H9 (cell line): ENCODE results near the gene ARID2. TPM values are rescaled to one million over a fixed set of nuclear protein-coding genes. Genes with fewer than 3 reads are reported as not detected.

Experiments
- DNase-seq: peaks from one replicate; pipeline ENCODE4 v3.0.0-alpha.2; 2017
- H2AFZ ChIP-seq: one replicate; pipeline ENCODE4 v1.6.1; 2013; ENCODE audit warnings: mild to moderate bottlenecking, low read length, control low read depth, moderate library complexity
- H2AK5ac ChIP-seq: 2 replicates; pipeline ENCODE4 v1.6.1; 2013; ENCODE audit warnings: low read length, control low read depth, mixed read lengths; ENCODE audit not compliant: insufficient read length
- H2BK120ac ChIP-seq: one replicate; pipeline ENCODE4 v1.6.1; 2013; ENCODE audit warnings: low read depth, mild to moderate bottlenecking, low read length, control low read depth, inconsistent platforms; ENCODE audit not compliant: poor library complexity, severe bottlenecking
- H2BK12ac ChIP-seq: 2 replicates; pipeline ENCODE4 v1.6.1; 2013; ENCODE audit warnings: low read length, control low read depth, mixed read lengths, low read depth; ENCODE audit not compliant: insufficient read length
- H2BK15ac ChIP-seq: 2 replicates; pipeline ENCODE4 v1.6.1; 2013; ENCODE audit warnings: low read depth, low read length, control low read depth
- H2BK20ac ChIP-seq: one replicate; pipeline ENCODE4 v1.6.1; 2013; ENCODE audit warnings: low read depth, mild to moderate bottlenecking, low read length, control low read depth, inconsistent platforms; ENCODE audit not compliant: poor library complexity, severe bottlenecking
- H2BK5ac ChIP-seq: 2 replicates; pipeline ENCODE4 v1.6.1; 2013; ENCODE audit warnings: low read length, control low read depth, mixed read lengths; ENCODE audit not compliant: insufficient read length
- H3K14ac ChIP-seq: 2 replicates; pipeline ENCODE4 v1.6.1; 2013; ENCODE audit warnings: low read length, control low read depth; ENCODE audit not compliant: insufficient read depth
- H3K18ac ChIP-seq: 2 replicates; pipeline ENCODE4 v1.6.1; 2013; ENCODE audit warnings: low read depth, mild to moderate bottlenecking, mixed read lengths, low read length, control low read depth; ENCODE audit not compliant: insufficient read length
- H3K23ac ChIP-seq: 2 replicates; pipeline ENCODE4 v1.6.1; 2013; ENCODE audit warnings: low read length, control low read depth, mixed read lengths, low read depth; ENCODE audit not compliant: insufficient read length
- H3K23me2 ChIP-seq: 2 replicates; pipeline ENCODE4 v1.6.1; 2013; ENCODE audit warnings: low read depth, mild to moderate bottlenecking, mixed read lengths, low read length, control low read depth; ENCODE audit not compliant: insufficient read length, poor library complexity, severe bottlenecking
- H3K27ac ChIP-seq: 2 replicates; pipeline ENCODE4 v1.5.1; 2013; ENCODE audit warnings: low read length, control low read depth, mixed read lengths, low read depth; ENCODE audit not compliant: insufficient read length
- H3K27me3 ChIP-seq: 2 replicates; pipeline ENCODE4 v1.6.1; 2013; ENCODE audit warnings: low read length, control low read depth, inconsistent platforms; ENCODE audit not compliant: insufficient read depth
- H3K4ac ChIP-seq: 2 replicates; pipeline ENCODE4 v1.6.1; 2013; ENCODE audit warnings: low read depth, mild to moderate bottlenecking, control low read depth, inconsistent platforms, low read length, moderate library complexity
- H3K4me1 ChIP-seq: 2 replicates; pipeline ENCODE4 v1.6.1; 2013; ENCODE audit warnings: low read length, control low read depth, inconsistent platforms; ENCODE audit not compliant: insufficient read depth
- H3K4me2 ChIP-seq: 2 replicates; pipeline ENCODE4 v1.6.1; 2013; ENCODE audit warnings: low read length, control low read depth, mixed read lengths; ENCODE audit not compliant: insufficient read length, insufficient read depth
- H3K56ac ChIP-seq: 2 replicates; pipeline ENCODE4 v1.6.1; 2013; ENCODE audit warnings: low read depth, mild to moderate bottlenecking, mixed read lengths, low read length, control low read depth; ENCODE audit not compliant: insufficient read length
- H3K79me1 ChIP-seq: 2 replicates; pipeline ENCODE4 v1.6.1; 2013; ENCODE audit warnings: low read depth, mild to moderate bottlenecking, moderate library complexity, low read length, control low read depth, inconsistent platforms; ENCODE audit not compliant: insufficient read depth, poor library complexity, severe bottlenecking
- H3K79me2 ChIP-seq: 2 replicates; pipeline ENCODE4 v1.6.1; 2013; ENCODE audit warnings: low read length, control low read depth, inconsistent platforms; ENCODE audit not compliant: insufficient read depth
- H3K9ac ChIP-seq: 2 replicates; pipeline ENCODE4 v1.6.1; 2013; ENCODE audit warnings: low read length, control low read depth, mixed read lengths; ENCODE audit not compliant: insufficient read length; ENCODE audit errors: extremely low read depth
- H3K9me3 ChIP-seq: one replicate; pipeline ENCODE4 v1.6.1; 2013; ENCODE audit warnings: low read depth, low read length, inconsistent platforms; ENCODE audit not compliant: control insufficient read depth
- H3T11ph ChIP-seq: one replicate; pipeline ENCODE4 v1.6.1; 2013; ENCODE audit warnings: mild to moderate bottlenecking, low read length, control low read depth, inconsistent platforms
- H4K20me1 ChIP-seq: one replicate; pipeline ENCODE4 v1.6.1; 2013; ENCODE audit not compliant: control insufficient read depth, insufficient read length, insufficient read depth
- H4K5ac ChIP-seq: 2 replicates; pipeline ENCODE4 v1.6.1; 2013; ENCODE audit warnings: low read depth, mild to moderate bottlenecking, mixed read lengths, low read length, control low read depth; ENCODE audit not compliant: insufficient read length
- H4K8ac ChIP-seq: replicated peaks from 2 replicates; pipeline ENCODE4 v1.6.1; 2013; ENCODE audit warnings: low read length, control low read depth, mixed read lengths, low read depth; ENCODE audit not compliant: insufficient read length
- H4K91ac ChIP-seq: 2 replicates; pipeline ENCODE4 v1.6.1; 2013; ENCODE audit warnings: low read depth, mild to moderate bottlenecking, moderate library complexity, mixed read lengths, low read length, control low read depth; ENCODE audit not compliant: insufficient read length
- H3K27ac Mint-ChIP-seq, 3 experiments: 2 replicates in 2 of 3; 3 replicates in 1 of 3; pipeline ENCODE4 v1.8.0; 2020 to 2021; ENCODE audit warnings: mixed read lengths in 3 of 3, mild to moderate bottlenecking in 1 of 3, moderate library complexity in 1 of 3
- H3K27me3 Mint-ChIP-seq: 2 replicates; pipeline ENCODE4 v1.8.0; 2021; ENCODE audit warnings: low read depth, mild to moderate bottlenecking, moderate library complexity, mixed read lengths
- H3K36me3 Mint-ChIP-seq, 3 experiments: 2 replicates in 2 of 3; 3 replicates in 1 of 3; pipeline ENCODE4 v1.8.0; 2020 to 2021; ENCODE audit warnings: low read depth in 3 of 3, mixed read lengths in 3 of 3; ENCODE audit not compliant: insufficient read depth in 1 of 3
- H3K4me1 Mint-ChIP-seq, 2 experiments: 2 replicates each; pipeline ENCODE4 v1.8.0; 2020; ENCODE audit warnings: mixed read lengths in 2 of 2
- H3K4me3 Mint-ChIP-seq, 2 experiments: 2 replicates in 1 of 2; 3 replicates in 1 of 2; pipeline ENCODE4 v1.8.0; 2020 to 2021; ENCODE audit warnings: mild to moderate bottlenecking in 2 of 2, mixed read lengths in 2 of 2, moderate library complexity in 1 of 2
- H3K9me3 Mint-ChIP-seq, 2 experiments: 2 replicates in 1 of 2; 3 replicates in 1 of 2; pipeline ENCODE4 v1.8.0; 2020; ENCODE audit warnings: mild to moderate bottlenecking in 2 of 2, mixed read lengths in 2 of 2, moderate library complexity in 1 of 2
- CTCF ChIP-seq: fragments of 200-600 bp; sonication (generic); conservative IDR thresholded peaks from 3 replicates; pipeline ENCODE4 v1.8.0; 2021; ENCODE audit warnings: antibody characterized with exemption, mild to moderate bottlenecking
- WGBS: extraction: QIAGEN DNeasy Blood & Tissue Kit; methylation state at CpG from one replicate; pipeline ENCODE4 v1.1.7; 2013; ENCODE audit warnings: missing lambda C conversion rate, low lambda C conversion rate, mixed read lengths; ENCODE audit not compliant: insufficient read length; ENCODE audit errors: extremely low coverage; 5-methylcytosine and 5-hydroxymethylcytosine counted together
- total RNA-seq: library from RNA; stranded (reverse); gene quantifications from 2 replicates; pipeline ENCODE4 v1.2.1, GENCODE V29; 2021

The ARID2 gene
- total RNA-seq, 1 experiment from 2014 or later = 63.8 TPM

- no peak overlapping the region for H3K9ac ChIP-seq
- no peak overlapping the region for H3T11ph ChIP-seq
- no peaks in the 10 kb centered on the region for H3K9me3 ChIP-seq
- H4K8ac ChIP-seq = no peak overlapping the region
- H2BK5ac ChIP-seq = no peak overlapping the region
- no peak overlapping the region for H3K14ac ChIP-seq
- H3K79me2 ChIP-seq = no peaks in the 10 kb centered on the region
- H4K5ac ChIP-seq = no peak overlapping the region
- no peaks in the 10 kb centered on the region for H3K36me3 Mint-ChIP-seq
- no peak overlapping the region for H3K18ac ChIP-seq
- no peaks in the 10 kb centered on the region for H3K9me3 Mint-ChIP-seq
- no peak overlapping the region for H3K4me3 Mint-ChIP-seq
- no peak overlapping the region for H2BK15ac ChIP-seq
- H3K27ac ChIP-seq = no peak overlapping the region
- no peak overlapping the region for H2BK120ac ChIP-seq
- no peaks in the 10 kb centered on the region for H3K27me3 Mint-ChIP-seq
- no peaks in the 10 kb centered on the region for H4K20me1 ChIP-seq
- no peak for DNase-seq
- H3K27ac Mint-ChIP-seq = peak overlapping the region in 1 of 3 experiments; percentile 13; a peak in 1 of 7 replicates
- no peak overlapping the region for H2AK5ac ChIP-seq
- H3K4me2 ChIP-seq = no peak overlapping the region
- no peaks in the 10 kb centered on the region for H3K27me3 ChIP-seq
- H3K4ac ChIP-seq = no peak overlapping the region
- no peak overlapping the region for H4K91ac ChIP-seq
- no peak overlapping the region for H3K56ac ChIP-seq
- H3K79me1 ChIP-seq = no peaks in the 10 kb centered on the region
- no peak for TF ChIP-seq CTCF
- H2BK20ac ChIP-seq = no peak overlapping the region
- peaks cover 8 to 9% of the 10 kb centered on the region in 2 experiments for H3K4me1 Mint-ChIP-seq
- no CpG with 5 or more reads among the region's 2 CpGs for WGBS
- H2BK12ac ChIP-seq = no peak overlapping the region
- H3K23ac ChIP-seq = no peak overlapping the region
- H3K23me2 ChIP-seq = no peaks in the 10 kb centered on the region
- no peaks in the 10 kb centered on the region for H3K4me1 ChIP-seq
- no peak overlapping the region for H2AFZ ChIP-seq
Measured at GRCh38 chr12:45721369-45721768, 8.1 kb upstream of the ARID2 start.
